ENCODE measurements around the gene SPRY4.
"Not testable (repeated sequence)": the region's sequence is repeated elsewhere in the genome, so short reads cannot be mapped to it uniquely, and the experiment has no call there.

SPRY4 gene

GRCh38 chr5:142324871-142325724, at the start of gene SPRY4:
Gene SPRY4 (minus strand): TSS chr5:142325021. CDS start chr5:142315108, 9,913 bp downstream.
- DNase-seq (ENCODE audit: low read depth in 2 of 2): peak; percentile 80 to 82

GRCh38 chr5:142368529-142368928, 43.7 kb upstream of the SPRY4 start:
- DNase-seq (ENCODE audit: low read depth in 2 of 2): no peak

GRCh38 chr5:142366007-142366406, 41.2 kb upstream of the SPRY4 start:
- DNase-seq (ENCODE audit: low read depth in 2 of 2): no peak

- no peak for DNase-seq (ENCODE audit: low read depth in 2 of 2)
Measured at GRCh38 chr5:142364251-142365145, 39.7 kb upstream of the SPRY4 start.

- no peak for DNase-seq (ENCODE audit: low read depth in 2 of 2)
Measured at GRCh38 chr5:142363619-142363963, 38.8 kb upstream of the SPRY4 start.

GRCh38 chr5:142362193-142362592, 37.4 kb upstream of the SPRY4 start:
- DNase-seq (ENCODE audit: low read depth in 2 of 2): not testable (repeated sequence)

GRCh38 chr5:142360607-142361120, 35.8 kb upstream of the SPRY4 start:
- no peak for DNase-seq (ENCODE audit: low read depth in 2 of 2)

- DNase-seq (ENCODE audit: low read depth in 2 of 2): no peak
Measured at GRCh38 chr5:142360051-142360498, 35.3 kb upstream of the SPRY4 start.

GRCh38 chr5:142358648-142359047, 33.8 kb upstream of the SPRY4 start:
- no peak for DNase-seq (ENCODE audit: low read depth in 2 of 2)

- no peak for DNase-seq (ENCODE audit: low read depth in 2 of 2)
Measured at GRCh38 chr5:142358121-142358520, 33.3 kb upstream of the SPRY4 start.

- no peak for DNase-seq (ENCODE audit: low read depth in 2 of 2)
Measured at GRCh38 chr5:142357469-142358090, 32.8 kb upstream of the SPRY4 start.

GRCh38 chr5:142356716-142357468, 32.1 kb upstream of the SPRY4 start:
- peak; percentile 85 to 90 for DNase-seq (ENCODE audit: low read depth in 2 of 2)

GRCh38 chr5:142356349-142356715, 31.5 kb upstream of the SPRY4 start:
- DNase-seq (ENCODE audit: low read depth in 2 of 2): no peak

GRCh38 chr5:142353071-142353472, 28.3 kb upstream of the SPRY4 start:
- no peak for DNase-seq (ENCODE audit: low read depth in 2 of 2)

GRCh38 chr5:142350021-142350420, 25.2 kb upstream of the SPRY4 start:
- no peak for DNase-seq (ENCODE audit: low read depth in 2 of 2)

GRCh38 chr5:142346706-142347105, 21.9 kb upstream of the SPRY4 start:
- no peak for DNase-seq (ENCODE audit: low read depth in 2 of 2)

GRCh38 chr5:142344915-142345314, 20.1 kb upstream of the SPRY4 start:
- DNase-seq (ENCODE audit: low read depth in 2 of 2): not testable (repeated sequence)

GRCh38 chr5:142343531-142343930, 18.7 kb upstream of the SPRY4 start:
- no peak for DNase-seq (ENCODE audit: low read depth in 2 of 2)

- no peak for DNase-seq (ENCODE audit: low read depth in 2 of 2)
Measured at GRCh38 chr5:142342128-142342981, 17.5 kb upstream of the SPRY4 start.

- DNase-seq (ENCODE audit: low read depth in 2 of 2): no peak
Measured at GRCh38 chr5:142339781-142340180, 15.0 kb upstream of the SPRY4 start.

All from stimulated activated CD4-positive, alpha-beta T cell treated with anti-CD3 and anti-CD28 coated beads, Interleukin-4, amount 100 ng/mL, for 48 hours (primary cell).